SK-N-SH (cell line): Measurements from ENCODE around the gene CHAC1. TPM values are rescaled to one million over a fixed set of nuclear protein-coding genes. Genes with fewer than 3 reads are reported as not detected.

Experiments
- CTCF ChIA-PET: fragments of 300-600, 350-600 bp; formaldehyde crosslinking; extraction: SDS; loops from one replicate; lab custom pipeline; 2021; lab: Yijun Ruan, JAX
- POLR2A ChIA-PET: fragments of 350-600 bp; sonication (Branson Sonifier 250); formaldehyde crosslinking; extraction: SDS; loops from one replicate; lab custom pipeline; 2020; ENCODE audit warnings: antibody characterized with exemption, inconsistent platforms; lab: Yijun Ruan, JAX
- DNase-seq: peaks from one replicate; pipeline ENCODE4 v3.0.0; 2012
- H2AFZ ChIP-seq: fragments of 200-600 bp; sonication (generic); 2 replicates; pipeline ENCODE4 v1.8.1; 2016; ENCODE audit warnings: antibody characterized with exemption, mild to moderate bottlenecking, low read depth
- H3F3A ChIP-seq: fragments of 200-600 bp; sonication (generic); replicated peaks from 2 replicates; pipeline ENCODE3; 2016; ENCODE audit warnings: antibody characterized with exemption, mild to moderate bottlenecking; ENCODE audit not compliant: insufficient read depth
- H3K27ac ChIP-seq, 2 experiments: fragments of 200-500 bp in 1 of 2; fragments of 200-600 bp in 1 of 2; sonication (Bioruptor generic) in 1 of 2; sonication (generic), shearing (Covaris generic) in 1 of 2; 2 replicates each; pipeline versions ENCODE4 v1.5.1 to v1.6.1; 2014 to 2016; ENCODE audit warnings: low read depth in 2 of 2, inconsistent platforms in 1 of 2, low read length in 1 of 2, mild to moderate bottlenecking in 1 of 2, mixed read lengths in 1 of 2
- H3K27me3 ChIP-seq: fragments of 200-600 bp; sonication (generic), shearing (Covaris generic); 2 replicates; pipeline ENCODE4 v1.6.1; 2016; ENCODE audit warnings: mixed run types; ENCODE audit not compliant: insufficient read depth
- H3K36me3 ChIP-seq, 2 experiments: fragments of 200-500 bp in 1 of 2; fragments of 200-600 bp in 1 of 2; sonication (Bioruptor generic) in 1 of 2; sonication (generic) in 1 of 2; replicated peaks in 1 of 2; 2 replicates each; pipeline versions ENCODE3 to v1.5.1; 2014 to 2016; ENCODE audit warnings: low read length in 1 of 2, mild to moderate bottlenecking in 1 of 2; ENCODE audit not compliant: insufficient read depth in 2 of 2, control insufficient read depth in 1 of 2
- H3K4me1 ChIP-seq, 2 experiments: fragments of 200-500 bp in 1 of 2; fragments of 200-600 bp in 1 of 2; sonication (Bioruptor generic) in 1 of 2; sonication (generic), shearing (Covaris generic) in 1 of 2; 2 replicates each; pipeline versions ENCODE4 v1.5.1 to v1.6.1; 2014 to 2016; ENCODE audit warnings: low read depth in 1 of 2, low read length in 1 of 2, mixed run types in 1 of 2; ENCODE audit not compliant: insufficient read depth in 2 of 2, control insufficient read depth in 1 of 2
- H3K4me2 ChIP-seq: fragments of 200-600 bp; sonication (generic), shearing (Covaris generic); 2 replicates; pipeline ENCODE4 v1.6.1; 2017; ENCODE audit warnings: mixed run types
- H3K4me3 ChIP-seq, 2 experiments: fragments of 200-500 bp in 1 of 2; fragments of 200-600 bp in 1 of 2; sonication (Bioruptor generic) in 1 of 2; sonication (generic), shearing (Covaris generic) in 1 of 2; 2 replicates each; pipeline versions ENCODE4 v1.5.1 to v1.8.1; 2014 to 2016; ENCODE audit warnings: low read depth in 2 of 2, inconsistent platforms in 1 of 2, low read length in 1 of 2, mild to moderate bottlenecking in 1 of 2, mixed read lengths in 1 of 2, moderate library complexity in 1 of 2
- H3K79me2 ChIP-seq: fragments of 200-600 bp; sonication (generic); 2 replicates; pipeline ENCODE4 v1.8.1; 2017; ENCODE audit warnings: mild to moderate bottlenecking; ENCODE audit not compliant: insufficient read depth
- H3K9ac ChIP-seq: fragments of 200-600 bp; sonication (generic); 2 replicates; pipeline ENCODE4 v1.6.1; 2017; ENCODE audit warnings: mixed run types
- H3K9me2 ChIP-seq: fragments of 200-600 bp; sonication (generic); 2 replicates; pipeline ENCODE4 v1.6.1; 2017; ENCODE audit warnings: mixed run types
- H3K9me3 ChIP-seq: fragments of 200-600 bp; sonication (generic); 2 replicates; pipeline ENCODE4 v1.6.1; 2017; ENCODE audit warnings: mixed run types, mild to moderate bottlenecking, moderate library complexity
- H4K20me1 ChIP-seq: fragments of 200-600 bp; sonication (generic); 2 replicates; pipeline ENCODE4 v1.6.1; 2017; ENCODE audit warnings: mild to moderate bottlenecking, mixed run types; ENCODE audit not compliant: insufficient read depth
- CHD2 ChIP-seq: fragments of 150-350 bp; IDR thresholded peaks from 2 replicates; pipeline ENCODE4 v1.6.1; 2018; ENCODE audit warnings: low read length; ENCODE audit not compliant: partially characterized antibody
- FOXJ3 ChIP-seq: sonication (generic); formaldehyde crosslinking; IDR thresholded peaks from 2 replicates; pipeline ENCODE4 v1.5.1; 2020; ENCODE audit warnings: mild to moderate bottlenecking, missing genetic modification reagents
- FOXM1 ChIP-seq: IDR thresholded peaks from 2 replicates; pipeline ENCODE4 v1.4.0; 2012; ENCODE audit warnings: low read depth, mild to moderate bottlenecking
- GABPA ChIP-seq: IDR thresholded peaks from 2 replicates; pipeline ENCODE4 v1.4.0; 2012; ENCODE audit warnings: low read depth, mild to moderate bottlenecking
- GATA2 ChIP-seq: sonication (generic); formaldehyde crosslinking; IDR thresholded peaks from 2 replicates; pipeline ENCODE4 v1.5.0; 2020; ENCODE audit warnings: mild to moderate bottlenecking, missing genetic modification reagents
- NFIC ChIP-seq: IDR thresholded peaks from 2 replicates; pipeline ENCODE4 v1.4.0; 2012; ENCODE audit warnings: borderline replicate concordance
- NRF1 ChIP-seq: IDR thresholded peaks from 2 replicates; pipeline ENCODE4 v1.6.1; 2012; ENCODE audit warnings: low read depth, mild to moderate bottlenecking, low read length
- POLR2AphosphoS5 ChIP-seq: IDR thresholded peaks from 2 replicates; pipeline ENCODE4 v1.6.1; 2012; ENCODE audit warnings: low read depth, low read length
- RAD21 ChIP-seq: IDR thresholded peaks from 2 replicates; pipeline ENCODE4 v1.6.1; 2012; ENCODE audit warnings: mild to moderate bottlenecking, low read length
- RCOR1 ChIP-seq: fragments of 150-350 bp; IDR thresholded peaks from 2 replicates; pipeline ENCODE4 v1.6.1; 2017; ENCODE audit warnings: antibody characterized with exemption, low read length
- REST ChIP-seq: IDR thresholded peaks from 2 replicates; pipeline ENCODE4 v1.6.1; 2012; ENCODE audit warnings: mild to moderate bottlenecking, low read depth, low read length, moderate library complexity
- RFX5 ChIP-seq: IDR thresholded peaks from 2 replicates; pipeline ENCODE4 v1.6.1; 2012; ENCODE audit warnings: mild to moderate bottlenecking, improper control_type of control experiment, low read length
- SIN3A ChIP-seq: IDR thresholded peaks from 2 replicates; pipeline ENCODE4 v1.6.1; 2012; ENCODE audit warnings: low read depth, mild to moderate bottlenecking, low read length, moderate library complexity, borderline replicate concordance
- WGBS: methylation state at CpG from one replicate; pipeline ENCODE4 v1.1.6; 2017; ENCODE audit warnings: low lambda C conversion rate; 5-methylcytosine and 5-hydroxymethylcytosine counted together
- polyA plus RNA-seq, 3 experiments: library from polyadenylated mRNA; depleted of rRNA; stranded (reverse); fragments of >200 nt; gene quantifications; 2 replicates each; pipeline ENCODE4 v1.2.3, GENCODE V29; 2012

Gene CHAC1
- polyA plus RNA-seq, 1 of the 3 experiments (the other 2 are of a cell fraction), result 9.3 TPM

- Histone ChIP-seq H3K36me3 (no peaks in the 10 kb centered on the region), H3K27me3 (no peaks in the 10 kb centered on the region), H4K20me1 (no peaks in the 10 kb centered on the region), H3K4me1 (peaks cover 7 to 26% of the 10 kb centered on the region in 2 experiments; a peak in 2 of 4 replicates), H3K9me2 (no peaks in the 10 kb centered on the region), H3K27ac (no peak overlapping the region), H3K9me3 (no peaks in the 10 kb centered on the region), H3K9ac (peak overlapping the region; percentile 66; the same call in 1 of the 2 replicates), H3K4me3 (no peak overlapping the region), H3K79me2 (no peaks in the 10 kb centered on the region), H3F3A (peaks cover 16% of the 10 kb centered on the region), H2AFZ (peak overlapping the region; percentile 91; the same call in 1 of the 2 replicates), H3K4me2 (no peak overlapping the region)
- no peak for TF ChIP-seq RAD21
- TF ChIP-seq REST, result no peak
- TF ChIP-seq NRF1, result no peak
- no peak for TF ChIP-seq CHD2
- TF ChIP-seq FOXJ3, result no peak
- no peak for TF ChIP-seq NFIC
- no peak for TF ChIP-seq RFX5
- ChIA-PET CTCF (interaction anchor here (0.8 to 33.6 kb wide), 28 partner anchors 9 to 288 kb away, joined by 3 to 675 read pairs (median 6); partner anchors contain the start of genes CHAC1, CHP1, DLL4 and EXD1), POLR2A (interaction anchor here (3.4 kb wide), 1 partner anchor 10 kb away, joined by 47 read pairs; the partner anchor contains the start of gene CHAC1)
- no peak for DNase-seq
- WGBS, result 96% methylated on average over 9 of the region's 12 CpGs
Measured at GRCh38 chr15:40942878-40943277, 10.4 kb upstream of the CHAC1 start.

- no peak overlapping the region for H3K9ac ChIP-seq
- H3K9me3 ChIP-seq, result no peaks in the 10 kb centered on the region
- no peak overlapping the region for H3K27ac ChIP-seq
- no peak overlapping the region for H2AFZ ChIP-seq
- no peaks in the 10 kb centered on the region for H3K79me2 ChIP-seq
- no peaks in the 10 kb centered on the region for H4K20me1 ChIP-seq
- WGBS, result 97% methylated on average over 3 of the region's 9 CpGs
- no peaks in the 10 kb centered on the region for H3K36me3 ChIP-seq
- POLR2A ChIA-PET, result interaction anchor here (1.1 kb wide), 1 partner anchor 9 kb away, joined by 3 read pairs; the partner anchor contains the start of gene CHAC1
- H3K9me2 ChIP-seq, result no peaks in the 10 kb centered on the region
- TF ChIP-seq GABPA (no peak), RCOR1 (no peak), GATA2 (CRISPR knock-in tag) (no peak), FOXJ3 (no peak), SIN3A (no peak), POLR2AphosphoS5 (no peak), FOXM1 (no peak), RAD21 (no peak)
- TF ChIP-seq, all 33 proteins: peak for 0
- Histone ChIP-seq H3K4me3 (no peak overlapping the region), H3K27me3 (no peaks in the 10 kb centered on the region), H3K4me1 (peaks cover 7 to 24% of the 10 kb centered on the region in 2 experiments; a peak in 2 of 4 replicates), H3F3A (peaks cover 16% of the 10 kb centered on the region), H3K4me2 (no peak overlapping the region)
- no peak for DNase-seq
- CTCF ChIA-PET, result interaction anchor here (5.8 to 33.6 kb wide), 2 partner anchors 15 to 42 kb away, joined by 109 to 675 read pairs; partner anchors contain the start of genes DLL4 and VPS18
Measured at GRCh38 chr15:40943764-40944365, 9.4 kb upstream of the CHAC1 start.
